Measurements from ENCODE around the gene AFF2. TPM values are rescaled to one million over a fixed set of nuclear protein-coding genes. Genes with fewer than 3 reads are reported as not detected.
A peak's percentile ranks its signal among the peaks of the same experiment; 100 is the strongest.

The AFF2 gene
- total RNA-seq, 1 donor from 2014 or later: 13.4 TPM

DNA sequence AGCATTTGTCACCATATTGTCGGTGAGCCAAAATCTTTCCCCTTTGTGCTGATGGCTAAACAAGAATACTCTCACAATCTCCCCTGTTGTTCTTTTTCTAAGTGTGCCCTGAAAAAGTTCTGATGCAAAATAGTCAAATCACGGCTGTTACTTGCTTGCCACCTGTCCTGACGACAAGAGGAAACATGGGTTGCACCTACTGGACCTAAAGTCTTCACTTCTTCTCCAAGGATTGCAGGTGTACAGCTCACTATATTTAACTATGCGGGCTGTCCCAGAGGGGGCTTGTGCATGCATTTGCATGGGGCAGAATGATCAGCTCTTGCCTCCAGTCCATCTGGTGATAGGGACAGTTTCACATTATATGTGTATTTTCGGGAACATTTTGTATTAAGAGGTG, 21.6 kb downstream of the AFF2 start:
- H3K36me3 ChIP-seq: no peaks in the 10 kb centered on the region
- H3K27ac ChIP-seq: no peak overlapping the region
- no peaks in the 10 kb centered on the region for H3K9me3 ChIP-seq
- DNase-seq (no peak), ATAC-seq (no peak)
- intact Hi-C loops (cut with DNase I): no loop called here
- no peaks in the 10 kb centered on the region for H3K27me3 ChIP-seq
- no peaks in the 10 kb centered on the region for H3K4me1 ChIP-seq
- H3K4me3 ChIP-seq: no peak overlapping the region
- TF ChIP-seq, protein P1, sequence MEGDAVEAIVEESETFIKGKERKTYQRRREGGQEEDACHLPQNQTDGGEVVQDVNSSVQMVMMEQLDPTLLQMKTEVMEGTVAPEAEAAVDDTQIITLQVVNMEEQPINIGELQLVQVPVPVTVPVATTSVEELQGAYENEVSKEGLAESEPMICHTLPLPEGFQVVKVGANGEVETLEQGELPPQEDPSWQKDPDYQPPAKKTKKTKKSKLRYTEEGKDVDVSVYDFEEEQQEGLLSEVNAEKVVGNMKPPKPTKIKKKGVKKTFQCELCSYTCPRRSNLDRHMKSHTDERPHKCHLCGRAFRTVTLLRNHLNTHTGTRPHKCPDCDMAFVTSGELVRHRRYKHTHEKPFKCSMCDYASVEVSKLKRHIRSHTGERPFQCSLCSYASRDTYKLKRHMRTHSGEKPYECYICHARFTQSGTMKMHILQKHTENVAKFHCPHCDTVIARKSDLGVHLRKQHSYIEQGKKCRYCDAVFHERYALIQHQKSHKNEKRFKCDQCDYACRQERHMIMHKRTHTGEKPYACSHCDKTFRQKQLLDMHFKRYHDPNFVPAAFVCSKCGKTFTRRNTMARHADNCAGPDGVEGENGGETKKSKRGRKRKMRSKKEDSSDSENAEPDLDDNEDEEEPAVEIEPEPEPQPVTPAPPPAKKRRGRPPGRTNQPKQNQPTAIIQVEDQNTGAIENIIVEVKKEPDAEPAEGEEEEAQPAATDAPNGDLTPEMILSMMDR (IDR thresholded peaks at IDR 0.05): no peak

DNA sequence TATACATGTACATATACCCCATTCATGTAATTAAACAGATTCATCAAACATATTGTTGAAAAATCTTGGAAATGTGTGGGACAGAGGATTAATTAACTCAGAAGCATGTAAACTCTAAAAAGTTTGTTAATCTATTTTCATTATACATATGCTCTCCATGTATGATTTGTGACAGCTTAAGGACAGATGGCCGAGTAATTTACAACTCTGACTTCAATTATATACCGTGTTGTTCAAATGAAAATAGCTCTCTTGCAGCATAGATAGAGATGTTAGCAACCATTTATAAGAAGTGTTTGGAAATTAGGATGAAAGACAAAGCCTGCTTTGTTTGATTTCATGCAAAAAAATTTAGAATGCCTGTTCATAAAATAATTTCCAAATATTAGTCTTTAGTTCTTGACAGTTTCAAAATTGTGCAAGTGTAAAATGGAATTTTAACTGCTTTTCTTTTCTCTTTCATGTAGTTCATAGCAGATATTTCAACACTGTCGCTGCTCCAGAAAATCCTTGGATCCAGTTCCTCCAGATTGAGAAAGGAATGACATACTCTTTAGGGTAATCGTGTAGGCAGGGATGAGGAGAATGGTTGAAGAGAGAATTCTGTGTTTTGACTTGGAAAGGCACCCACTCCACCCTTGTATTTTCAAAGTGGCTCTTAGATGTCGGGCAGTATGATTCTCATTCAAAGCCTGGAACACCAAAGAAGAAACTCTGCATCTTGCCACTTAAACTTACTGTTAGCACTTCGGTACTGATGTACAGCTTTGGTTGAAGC, 23.1 kb downstream of the AFF2 start:
- Histone ChIP-seq H3K4me3 (no peak overlapping the region), H3K36me3 (no peaks in the 10 kb centered on the region), H3K9me3 (no peaks in the 10 kb centered on the region), H3K27me3 (no peaks in the 10 kb centered on the region), H3K27ac (no peak overlapping the region), H3K4me1 (no peaks in the 10 kb centered on the region)
- DNase-seq (no peak), ATAC-seq (no peak)
- TF ChIP-seq, protein P1 (IDR thresholded peaks at IDR 0.05): no peak
- intact Hi-C loops (cut with DNase I): no loop called here

DNA sequence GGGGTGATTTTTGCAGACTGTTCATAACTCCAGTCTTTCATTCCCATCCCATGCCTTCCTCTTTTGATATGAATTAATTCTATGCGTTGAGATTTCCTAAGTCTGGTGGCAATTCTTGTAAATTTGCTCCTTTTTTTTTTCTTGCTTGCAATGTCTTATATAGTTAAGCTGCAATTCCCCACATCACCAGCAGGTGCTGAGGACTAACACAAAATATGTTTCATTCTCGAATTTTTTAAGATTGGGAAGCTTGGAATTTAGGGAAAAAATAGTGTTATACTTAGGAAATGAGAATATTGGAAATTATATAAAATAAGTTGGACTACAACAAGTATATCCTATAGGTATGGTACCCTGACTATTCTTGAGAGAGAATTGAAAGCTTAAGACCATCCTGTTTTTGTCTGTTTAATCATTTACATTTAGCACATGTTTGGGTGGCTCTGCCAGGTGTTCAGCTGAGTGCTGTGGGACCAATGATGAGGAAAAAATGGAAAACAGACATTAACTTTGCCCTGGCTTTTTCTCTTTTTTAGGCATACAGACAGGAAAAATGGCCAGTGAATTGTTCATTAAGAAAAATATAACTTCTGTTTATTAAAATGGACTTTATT, 30.2 kb downstream of the AFF2 start:
- no peak for ATAC-seq
- DNase-seq: no peak
- Histone ChIP-seq H3K4me3 (no peak overlapping the region), H3K4me1 (no peaks in the 10 kb centered on the region), H3K36me3 (no peaks in the 10 kb centered on the region), H3K27me3 (no peaks in the 10 kb centered on the region), H3K9me3 (no peaks in the 10 kb centered on the region), H3K27ac (no peak overlapping the region)
- TF ChIP-seq, protein P1 (IDR thresholded peaks at IDR 0.05): peak; percentile 60
- intact Hi-C loops (cut with DNase I): no loop called here

DNA sequence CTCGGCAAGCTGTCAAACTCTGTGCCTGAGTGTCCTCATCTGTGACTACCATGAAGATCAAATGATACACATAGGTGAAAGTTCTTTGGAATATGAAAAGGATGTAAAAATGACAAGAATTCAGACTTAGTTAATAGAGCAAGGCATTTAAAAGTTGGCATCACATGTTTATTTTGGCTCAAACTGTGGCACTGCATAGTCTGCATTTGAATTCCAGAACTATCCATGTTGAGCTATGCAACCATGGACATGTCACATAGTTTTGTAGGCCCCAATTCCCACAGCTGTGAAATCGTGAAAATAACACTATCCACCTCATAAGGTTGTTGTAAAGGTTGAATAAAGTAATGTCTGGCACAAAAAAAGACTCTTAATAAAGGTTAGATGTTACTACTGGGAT, 33.9 kb downstream of the AFF2 start:
- ATAC-seq: no peak
- Histone ChIP-seq H3K4me1 (no peaks in the 10 kb centered on the region), H3K27ac (no peak overlapping the region), H3K9me3 (no peaks in the 10 kb centered on the region), H3K27me3 (no peaks in the 10 kb centered on the region), H3K36me3 (no peaks in the 10 kb centered on the region), H3K4me3 (no peak overlapping the region)
- TF ChIP-seq, protein P1 (IDR thresholded peaks at IDR 0.05): no peak
- no peak for DNase-seq
- intact Hi-C loops (cut with DNase I): no loop called here

DNA sequence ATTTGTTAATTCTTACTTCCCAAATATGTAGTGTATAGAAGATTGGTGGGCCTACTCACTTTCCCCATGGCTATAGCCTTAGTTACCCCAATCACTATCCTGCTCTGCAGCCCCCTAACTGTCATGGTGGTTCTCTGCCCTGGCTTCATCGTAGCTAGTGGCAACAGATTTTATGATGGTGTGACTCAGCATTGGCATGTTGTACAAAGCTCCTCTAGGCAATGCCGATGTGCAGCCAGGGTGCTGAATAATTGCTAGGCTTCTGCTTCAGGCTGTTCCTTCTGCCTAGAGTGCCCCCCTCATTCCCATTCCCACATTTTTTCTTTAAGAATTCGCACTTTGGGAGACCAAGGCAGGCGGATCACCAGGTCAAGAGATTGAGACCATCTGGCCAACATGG, 35.2 kb downstream of the AFF2 start:
- no peak for DNase-seq
- Histone ChIP-seq H3K9me3 (no peaks in the 10 kb centered on the region), H3K4me3 (no peak overlapping the region), H3K27me3 (no peaks in the 10 kb centered on the region), H3K27ac (no peak overlapping the region), H3K4me1 (no peaks in the 10 kb centered on the region), H3K36me3 (no peaks in the 10 kb centered on the region)
- ATAC-seq: no peak
- TF ChIP-seq, protein P1 (IDR thresholded peaks at IDR 0.05): no peak
- intact Hi-C loops (cut with DNase I): no loop called here

Data from upper lobe of right lung (tissue), 1 donor.